ENCODE measurements around the gene ZSWIM3. TPM values are rescaled to one million over a fixed set of nuclear protein-coding genes. Genes with fewer than 3 reads are reported as not detected.

Gene ZSWIM3
- total RNA-seq, 4 donors from 2014 or later, result 2.1 to 5.4 (median 4.0) TPM

- TF ChIP-seq CTCF (IDR thresholded peaks at IDR 0.05) (no peak), POLR2A (IDR thresholded peaks at IDR 0.05; ENCODE audit: low read depth) (no peak), POLR2AphosphoS5 (IDR thresholded peaks at IDR 0.05) (no peak), EP300 (IDR thresholded peaks at IDR 0.05) (no peak)
- no peaks in the 10 kb centered on the region for H3K9me3 ChIP-seq
- no peak for DNase-seq (ENCODE audit: extremely low spot score)
- peak overlapping the region; percentile 37 to 69 (median 64) for H3K27ac ChIP-seq (replicated peaks in 1 of 4)
- no peak overlapping the region for H3K4me3 ChIP-seq
- intact Hi-C loops (cut with DNase I), result no loop called here
- peaks cover 40 to 55% (median 45%) of the 10 kb centered on the region in 4 donors for H3K4me1 ChIP-seq
- WGBS, result 44% methylated on average over 10 of the region's 11 CpGs
- no peaks in the 10 kb centered on the region for H3K27me3 ChIP-seq
- no peaks in the 10 kb centered on the region for H3K36me3 ChIP-seq
Observed at GRCh38 chr20:45919542-45920399, 62.4 kb downstream of the ZSWIM3 start.

DNA sequence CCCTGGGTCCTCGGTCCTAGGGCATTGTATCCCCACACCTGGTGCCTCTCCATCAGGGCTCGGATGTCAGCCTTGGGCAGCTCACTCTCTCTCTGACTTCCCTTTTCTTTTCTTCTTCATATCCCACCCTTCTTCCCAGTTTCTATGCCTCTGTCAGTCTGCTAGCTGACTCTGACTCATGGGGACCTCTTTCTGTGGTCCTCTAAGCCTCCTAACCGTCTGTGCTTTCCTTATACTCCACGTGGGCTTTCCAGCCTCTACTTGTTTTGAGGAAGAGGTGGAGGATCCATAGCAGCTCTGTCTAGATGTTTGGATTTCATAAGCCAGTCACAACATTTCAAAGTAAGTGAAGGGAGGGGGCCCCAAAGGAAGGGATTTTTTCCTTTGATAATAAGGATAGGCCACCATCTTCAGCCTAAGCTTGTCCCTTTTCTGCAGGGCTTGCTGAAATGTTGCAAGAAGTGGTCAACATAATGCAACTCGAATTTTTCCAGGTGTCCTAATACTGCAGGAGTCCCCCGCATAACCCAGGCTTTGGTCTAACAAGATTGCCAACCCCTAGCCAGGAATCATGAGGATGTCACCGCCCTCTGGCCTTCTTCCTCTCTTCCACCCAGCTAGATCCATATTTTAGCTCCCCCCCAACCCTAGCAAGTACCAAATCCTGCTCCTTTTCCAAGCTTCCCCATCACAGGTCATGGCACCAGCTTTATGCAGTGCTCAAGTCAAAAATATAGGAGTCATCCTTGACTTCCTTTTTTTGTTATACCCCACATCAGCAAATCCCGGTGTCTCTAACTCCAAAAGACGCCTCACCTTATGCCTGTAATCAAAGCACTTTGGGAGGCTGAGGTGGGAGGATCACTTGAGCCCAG, 63.3 kb downstream of the ZSWIM3 start:
- no peaks in the 10 kb centered on the region for H3K27me3 ChIP-seq
- no peaks in the 10 kb centered on the region for H3K36me3 ChIP-seq
- TF ChIP-seq POLR2AphosphoS5 (IDR thresholded peaks at IDR 0.05), result no peak
- no peak for TF ChIP-seq CTCF (IDR thresholded peaks at IDR 0.05)
- TF ChIP-seq EP300 (IDR thresholded peaks at IDR 0.05), result no peak
- TF ChIP-seq POLR2A (IDR thresholded peaks at IDR 0.05; ENCODE audit: low read depth), result no peak
- peak overlapping the region; percentile 37 to 69 (median 64) for H3K27ac ChIP-seq (replicated peaks in 1 of 4)
- no peak for DNase-seq (ENCODE audit: extremely low spot score)
- no peaks in the 10 kb centered on the region for H3K9me3 ChIP-seq
- 70% methylated on average over 9 of the region's 9 CpGs for WGBS
- H3K4me3 ChIP-seq, result no peak overlapping the region
- peaks cover 47 to 60% (median 48%) of the 10 kb centered on the region in 4 donors for H3K4me1 ChIP-seq
- intact Hi-C loops (cut with DNase I), result no loop called here

DNA sequence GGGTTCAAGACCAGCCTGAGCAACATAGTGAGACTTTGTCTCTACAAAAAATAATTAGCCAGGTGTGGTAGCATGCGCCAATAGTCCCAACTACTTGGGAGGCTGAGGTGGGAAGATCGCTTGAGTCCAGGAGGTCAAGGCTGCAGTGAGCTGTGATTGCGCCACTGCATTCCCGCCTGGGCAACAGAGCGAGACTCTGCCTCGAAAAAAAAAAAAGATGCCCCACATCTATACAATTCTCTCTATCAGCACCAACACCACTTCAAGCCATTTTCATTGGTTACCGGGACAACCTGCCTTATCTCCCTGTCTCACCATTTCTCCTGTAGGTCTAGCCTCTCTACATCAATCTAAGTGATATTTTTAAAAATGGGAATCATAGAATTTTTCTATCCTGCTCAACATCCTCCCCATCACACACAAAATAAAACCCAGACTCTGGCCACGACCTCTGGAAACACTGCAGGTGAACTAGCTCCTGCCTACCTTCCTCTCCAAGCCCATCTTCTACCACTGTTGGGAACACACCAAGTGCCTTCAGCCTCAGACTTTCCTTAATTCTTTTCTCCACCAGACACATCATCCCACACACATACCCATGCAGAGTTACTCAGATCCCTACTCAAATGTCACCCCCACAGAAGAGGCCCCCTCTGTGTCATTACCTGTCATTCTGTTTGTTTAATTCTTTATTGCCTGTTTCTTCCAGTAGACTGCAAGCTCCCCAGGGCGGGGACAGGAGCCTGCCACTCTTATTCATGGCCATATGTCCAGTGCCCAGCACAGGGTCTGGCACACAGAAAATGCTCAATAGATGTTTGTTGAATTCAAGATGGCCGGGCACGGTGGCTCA, 64.1 kb downstream of the ZSWIM3 start:
- DNase-seq (ENCODE audit: extremely low spot score), result no peak
- H3K36me3 ChIP-seq, result no peaks in the 10 kb centered on the region
- H3K4me1 ChIP-seq, result peaks cover 47 to 60% (median 48%) of the 10 kb centered on the region in 4 donors
- no peaks in the 10 kb centered on the region for H3K9me3 ChIP-seq
- no peak for TF ChIP-seq POLR2A (IDR thresholded peaks at IDR 0.05; ENCODE audit: low read depth)
- no peak for TF ChIP-seq CTCF (IDR thresholded peaks at IDR 0.05)
- TF ChIP-seq POLR2AphosphoS5 (IDR thresholded peaks at IDR 0.05), result no peak
- TF ChIP-seq EP300 (IDR thresholded peaks at IDR 0.05), result no peak
- no peaks in the 10 kb centered on the region for H3K27me3 ChIP-seq
- WGBS, result 92% methylated on average over 11 of the region's 11 CpGs
- H3K4me3 ChIP-seq, result no peak overlapping the region
- intact Hi-C loops (cut with DNase I), result no loop called here
- no peak overlapping the region for H3K27ac ChIP-seq (replicated peaks in 1 of 4)

DNA sequence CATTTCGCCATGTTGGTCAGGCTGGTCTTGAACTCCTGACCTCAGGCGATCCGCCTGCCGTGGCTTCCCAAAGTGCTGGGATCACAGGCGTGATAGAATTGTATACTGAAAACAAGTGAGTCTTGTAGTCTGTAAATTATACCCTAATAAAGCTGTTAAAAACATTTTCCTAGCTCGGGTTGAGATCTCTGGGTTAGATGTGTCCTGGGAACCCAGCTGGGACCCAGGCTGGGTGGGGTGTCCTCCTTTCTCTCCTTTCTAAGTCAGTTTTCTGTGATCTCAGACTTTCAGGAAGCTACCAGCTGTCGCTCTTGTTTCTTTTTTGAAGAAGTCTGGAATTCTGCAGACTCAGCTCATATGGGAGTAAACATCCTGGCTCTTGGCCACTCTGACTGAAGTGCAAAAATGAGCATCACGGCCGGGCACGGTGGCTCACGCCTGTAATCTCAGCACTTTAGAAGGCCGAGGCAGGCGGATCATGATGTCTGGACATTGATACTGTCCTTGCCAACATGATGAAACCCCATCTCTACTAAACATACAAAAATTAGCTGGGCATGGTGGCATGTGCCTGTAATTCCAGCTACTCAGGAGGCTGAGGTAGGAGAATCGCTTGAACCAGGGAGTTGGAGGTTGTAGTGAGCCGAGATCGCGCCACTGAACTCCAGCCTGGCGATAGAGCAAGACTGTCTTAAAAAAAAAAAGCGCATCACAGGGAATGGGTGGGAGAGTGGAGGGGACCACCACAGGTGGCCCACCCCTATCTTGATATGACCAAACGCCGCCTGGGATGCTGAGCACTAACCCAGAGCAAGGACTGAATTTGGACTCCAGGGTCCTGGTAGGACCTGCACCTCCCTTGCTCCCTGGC, 67.2 kb downstream of the ZSWIM3 start:
- no peak for TF ChIP-seq POLR2A (IDR thresholded peaks at IDR 0.05; ENCODE audit: low read depth)
- TF ChIP-seq EP300 (IDR thresholded peaks at IDR 0.05), result no peak
- TF ChIP-seq CTCF (IDR thresholded peaks at IDR 0.05), result no peak
- no peak for TF ChIP-seq POLR2AphosphoS5 (IDR thresholded peaks at IDR 0.05)
- Histone ChIP-seq H3K4me1 (peaks cover 34 to 38% (median 36%) of the 10 kb centered on the region in 4 donors), H3K27me3 (no peaks in the 10 kb centered on the region), H3K4me3 (no peak overlapping the region), H3K27ac (replicated peaks in 1 of 4) (peak overlapping the region; percentile 56 to 68 (median 60)), H3K36me3 (no peaks in the 10 kb centered on the region), H3K9me3 (no peaks in the 10 kb centered on the region)
- DNase-seq (ENCODE audit: extremely low spot score), result no peak
- 43% methylated on average over 19 of the region's 21 CpGs for WGBS
- intact Hi-C loops (cut with DNase I), result no loop called here

Measured in esophagus muscularis mucosa (tissue), 4 donors.